ENCODE results near the gene C16orf92.
A peak's percentile ranks its signal among the peaks of the same experiment; 100 is the strongest.

The C16orf92 gene

GRCh38 chr16:29990883-29991570 is 32.0 kb upstream of the C16orf92 start:
- Histone ChIP-seq H3K27ac (ENCODE audit: low read length) (no peak overlapping the region), H3K9me3 (ENCODE audit: insufficient read depth, low read depth, low read length) (no peaks in the 10 kb centered on the region), H3K4me1 (ENCODE audit: insufficient read depth, low read length) (no peaks in the 10 kb centered on the region), H3K9ac (ENCODE audit: low read depth, low read length) (no peak overlapping the region), H3K36me3 (ENCODE audit: insufficient read depth, low read depth, low read length) (peaks cover 56% of the 10 kb centered on the region), H3K27me3 (ENCODE audit: insufficient read depth, low read length) (no peaks in the 10 kb centered on the region), H3K4me3 (ENCODE audit: low read length) (no peak overlapping the region)

DNA sequence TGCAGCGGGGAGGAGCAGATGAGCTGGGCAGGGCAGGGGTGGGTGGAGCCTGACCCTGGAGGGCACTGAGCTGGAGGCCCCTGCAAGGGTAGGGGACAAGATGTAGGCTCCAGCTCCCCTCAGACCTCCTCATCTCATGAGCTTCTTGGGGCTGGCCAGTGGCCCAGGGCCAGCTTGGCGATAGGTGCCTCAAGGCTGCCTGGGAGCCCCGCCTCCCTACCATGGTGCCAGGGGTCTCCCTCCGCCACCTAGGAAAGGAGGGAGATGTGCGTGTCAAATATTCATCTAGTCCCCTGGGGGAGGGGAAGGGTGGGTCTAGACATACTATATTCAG is 31.5 kb upstream of the C16orf92 start:
- Histone ChIP-seq H3K4me1 (ENCODE audit: insufficient read depth, low read length) (no peaks in the 10 kb centered on the region), H3K27me3 (ENCODE audit: insufficient read depth, low read length) (no peaks in the 10 kb centered on the region), H3K9ac (ENCODE audit: low read depth, low read length) (no peak overlapping the region), H3K27ac (ENCODE audit: low read length) (no peak overlapping the region), H3K4me3 (ENCODE audit: low read length) (no peak overlapping the region), H3K9me3 (ENCODE audit: insufficient read depth, low read depth, low read length) (no peaks in the 10 kb centered on the region), H3K36me3 (ENCODE audit: insufficient read depth, low read depth, low read length) (peaks cover 51% of the 10 kb centered on the region)

GRCh38 chr16:29992344-29992967 is 30.5 kb upstream of the C16orf92 start:
- Histone ChIP-seq H3K9ac (ENCODE audit: low read depth, low read length) (no peak overlapping the region), H3K9me3 (ENCODE audit: insufficient read depth, low read depth, low read length) (no peaks in the 10 kb centered on the region), H3K27me3 (ENCODE audit: insufficient read depth, low read length) (no peaks in the 10 kb centered on the region), H3K36me3 (ENCODE audit: insufficient read depth, low read depth, low read length) (peaks cover 52% of the 10 kb centered on the region), H3K4me3 (ENCODE audit: low read length) (no peak overlapping the region), H3K27ac (ENCODE audit: low read length) (no peak overlapping the region), H3K4me1 (ENCODE audit: insufficient read depth, low read length) (peaks cover 4% of the 10 kb centered on the region; the same call in 1 of the 2 replicates)

DNA sequence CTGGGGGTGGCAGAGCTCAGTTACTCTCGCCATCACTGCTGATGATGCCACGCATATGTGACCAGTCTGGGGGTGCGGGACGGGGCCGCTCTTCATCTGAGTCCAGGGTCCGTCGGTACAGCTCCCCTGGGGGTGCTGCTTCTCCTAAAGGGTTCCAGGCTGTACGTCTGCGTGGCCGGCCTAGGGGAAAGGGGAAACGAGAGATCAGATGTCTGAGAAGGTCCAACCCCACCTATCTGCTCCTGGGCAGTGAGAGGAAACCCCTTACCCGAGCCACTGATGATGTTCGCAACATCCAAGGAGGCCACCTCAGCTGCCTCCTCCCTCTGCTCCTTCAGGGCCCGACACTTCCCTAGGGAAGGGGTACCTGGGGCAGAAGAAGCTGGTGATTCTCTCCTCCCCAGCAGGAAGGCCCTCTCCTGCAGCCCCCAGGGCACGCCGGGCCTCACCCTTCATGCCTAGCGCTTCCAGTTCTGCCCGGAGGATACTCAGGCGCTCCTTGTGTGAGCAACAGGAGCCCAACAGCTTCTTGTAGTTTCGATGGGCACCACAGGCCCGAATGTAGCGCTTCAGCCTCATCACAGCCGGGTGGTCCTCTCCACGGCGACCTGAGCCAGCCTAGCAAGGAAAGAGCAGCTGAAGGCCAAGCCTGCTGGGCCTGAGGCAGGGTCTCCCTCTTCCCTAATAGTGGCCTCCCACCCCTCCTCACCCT is 29.7 kb upstream of the C16orf92 start:
- Histone ChIP-seq H3K4me1 (ENCODE audit: insufficient read depth, low read length) (peaks cover 4% of the 10 kb centered on the region; the same call in 1 of the 2 replicates), H3K36me3 (ENCODE audit: insufficient read depth, low read depth, low read length) (peaks cover 55% of the 10 kb centered on the region), H3K27ac (ENCODE audit: low read length) (no peak overlapping the region), H3K9ac (ENCODE audit: low read depth, low read length) (no peak overlapping the region), H3K9me3 (ENCODE audit: insufficient read depth, low read depth, low read length) (no peaks in the 10 kb centered on the region), H3K4me3 (ENCODE audit: low read length) (no peak overlapping the region), H3K27me3 (ENCODE audit: insufficient read depth, low read length) (no peaks in the 10 kb centered on the region)

- Histone ChIP-seq H3K9ac (ENCODE audit: low read depth, low read length) (peak overlapping the region; percentile 93; the same call in 1 of the 2 replicates), H3K27me3 (ENCODE audit: insufficient read depth, low read length) (no peaks in the 10 kb centered on the region), H3K27ac (ENCODE audit: low read length) (no peak overlapping the region), H3K36me3 (ENCODE audit: insufficient read depth, low read depth, low read length) (peaks cover 51% of the 10 kb centered on the region), H3K4me1 (ENCODE audit: insufficient read depth, low read length) (peaks cover 4% of the 10 kb centered on the region; the same call in 1 of the 2 replicates), H3K9me3 (ENCODE audit: insufficient read depth, low read depth, low read length) (no peaks in the 10 kb centered on the region), H3K4me3 (ENCODE audit: low read length) (peak overlapping the region; percentile 87; the same call in 1 of the 2 replicates)
These were observed 28.9 kb upstream of the C16orf92 start for GRCh38 chr16:29993903-29994599.

GRCh38 chr16:29994600-29995323 is 28.2 kb upstream of the C16orf92 start:
- H3K9me3 ChIP-seq (ENCODE audit: insufficient read depth, low read depth, low read length), result no peaks in the 10 kb centered on the region
- H3K36me3 ChIP-seq (ENCODE audit: insufficient read depth, low read depth, low read length), result peaks cover 44% of the 10 kb centered on the region
- H3K4me3 ChIP-seq (ENCODE audit: low read length), result peak overlapping the region; percentile 87
- H3K27ac ChIP-seq (ENCODE audit: low read length), result no peak overlapping the region
- H3K27me3 ChIP-seq (ENCODE audit: insufficient read depth, low read length), result no peaks in the 10 kb centered on the region
- peaks cover 4% of the 10 kb centered on the region; the same call in 1 of the 2 replicates for H3K4me1 ChIP-seq (ENCODE audit: insufficient read depth, low read length)
- peak overlapping the region; percentile 93; the same call in 1 of the 2 replicates for H3K9ac ChIP-seq (ENCODE audit: low read depth, low read length)

- H3K9ac ChIP-seq (ENCODE audit: low read depth, low read length), result peak within 1 kb of the TSS; percentile 93
- H3K4me1 ChIP-seq (ENCODE audit: insufficient read depth, low read length), result peaks cover 4% of the 10 kb centered on the region; the same call in 1 of the 2 replicates
- peak within 1 kb of the TSS; percentile 50 for H3K27ac ChIP-seq (ENCODE audit: low read length)
- no peaks in the 10 kb centered on the region for H3K27me3 ChIP-seq (ENCODE audit: insufficient read depth, low read length)
- peaks cover 37% of the 10 kb centered on the region for H3K36me3 ChIP-seq (ENCODE audit: insufficient read depth, low read depth, low read length)
- H3K4me3 ChIP-seq (ENCODE audit: low read length), result peak within 1 kb of the TSS; percentile 87
- no peaks in the 10 kb centered on the region for H3K9me3 ChIP-seq (ENCODE audit: insufficient read depth, low read depth, low read length)
These were observed 27.6 kb upstream of the C16orf92 start, which contains the start of gene HIRIP3 for GRCh38 chr16:29995324-29995910. TSS of gene HIRIP3 (minus strand) at chr16:29995617. CDS start at chr16:29995605, 12 bp downstream.

- Histone ChIP-seq H3K27ac (ENCODE audit: low read length) (peak within 1 kb of the TSS; percentile 50), H3K9ac (ENCODE audit: low read depth, low read length) (peak within 1 kb of the TSS; percentile 93), H3K36me3 (ENCODE audit: insufficient read depth, low read depth, low read length) (peaks cover 34% of the 10 kb centered on the region), H3K9me3 (ENCODE audit: insufficient read depth, low read depth, low read length) (no peaks in the 10 kb centered on the region), H3K27me3 (ENCODE audit: insufficient read depth, low read length) (no peaks in the 10 kb centered on the region), H3K4me1 (ENCODE audit: insufficient read depth, low read length) (peaks cover 4% of the 10 kb centered on the region; the same call in 1 of the 2 replicates), H3K4me3 (ENCODE audit: low read length) (peak within 1 kb of the TSS; percentile 87)
These were observed 26.9 kb upstream of the C16orf92 start, which contains the start of gene INO80E for GRCh38 chr16:29995911-29996765. TSS of gene INO80E (plus strand) at chr16:29996241. CDS start at chr16:29996311, 70 bp downstream.

DNA sequence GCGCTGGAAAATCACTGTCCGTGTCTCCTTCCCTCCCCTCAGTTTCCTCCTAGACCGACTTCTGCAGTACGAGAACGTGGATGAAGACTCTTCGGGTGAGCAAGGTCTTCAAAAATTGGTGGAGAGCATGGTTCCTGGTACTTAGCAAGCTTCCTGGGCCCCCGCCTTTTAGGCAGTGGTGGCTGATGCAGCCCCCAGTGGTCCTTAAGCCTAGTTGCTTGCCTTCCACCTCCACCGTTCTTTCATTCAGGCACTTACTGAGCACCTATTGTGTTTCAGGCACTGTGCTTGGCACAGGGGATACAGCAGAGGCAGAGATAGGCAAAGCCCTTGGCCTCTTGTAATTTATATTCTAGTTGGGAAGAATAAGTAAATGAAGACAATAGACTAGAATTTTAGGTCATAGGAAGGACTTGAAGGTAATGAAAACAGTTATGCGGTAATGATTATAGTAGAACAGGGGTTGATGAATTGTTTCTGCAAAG is 26.2 kb upstream of the C16orf92 start:
- H3K27ac ChIP-seq (ENCODE audit: low read length), result no peak overlapping the region
- H3K4me3 ChIP-seq (ENCODE audit: low read length), result peak overlapping the region; percentile 87
- peaks cover 6% of the 10 kb centered on the region; the same call in 1 of the 2 replicates for H3K4me1 ChIP-seq (ENCODE audit: insufficient read depth, low read length)
- peak overlapping the region; percentile 93; the same call in 1 of the 2 replicates for H3K9ac ChIP-seq (ENCODE audit: low read depth, low read length)
- no peaks in the 10 kb centered on the region for H3K27me3 ChIP-seq (ENCODE audit: insufficient read depth, low read length)
- H3K9me3 ChIP-seq (ENCODE audit: insufficient read depth, low read depth, low read length), result no peaks in the 10 kb centered on the region
- H3K36me3 ChIP-seq (ENCODE audit: insufficient read depth, low read depth, low read length), result peaks cover 34% of the 10 kb centered on the region

DNA sequence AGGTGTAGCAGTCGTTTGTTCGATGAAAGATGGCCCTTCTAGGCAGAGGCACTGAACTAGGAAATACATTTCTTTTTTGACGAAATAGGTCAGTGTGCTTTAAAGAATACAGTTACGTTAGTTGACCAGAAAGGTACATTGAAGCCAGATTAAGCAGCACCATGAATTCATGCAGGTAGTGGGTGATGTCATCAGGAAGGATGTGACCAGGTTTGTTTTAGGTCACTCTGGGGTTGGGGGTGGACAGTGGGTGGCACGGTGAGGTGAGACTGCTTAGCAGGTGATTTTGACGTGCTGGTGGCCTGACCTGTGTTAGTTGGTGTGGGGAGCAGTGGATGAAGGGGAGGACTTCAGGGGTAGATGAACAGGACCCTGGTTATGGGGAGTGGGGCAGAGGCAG is 23.4 kb upstream of the C16orf92 start:
- Histone ChIP-seq H3K9ac (ENCODE audit: low read depth, low read length) (no peak overlapping the region), H3K27ac (ENCODE audit: low read length) (no peak overlapping the region), H3K36me3 (ENCODE audit: insufficient read depth, low read depth, low read length) (peaks cover 16% of the 10 kb centered on the region; the same call in 1 of the 2 replicates)

More for the DNA sequence above, 23.4 kb upstream of the C16orf92 start:
- Histone ChIP-seq H3K27me3 (ENCODE audit: insufficient read depth, low read length) (no peaks in the 10 kb centered on the region), H3K9me3 (ENCODE audit: insufficient read depth, low read depth, low read length) (no peaks in the 10 kb centered on the region), H3K4me1 (ENCODE audit: insufficient read depth, low read length) (peaks cover 6% of the 10 kb centered on the region; the same call in 1 of the 2 replicates), H3K4me3 (ENCODE audit: low read length) (no peak overlapping the region)

Data from iPS-20b (cell line).